Lung (tissue), 16 donors: ENCODE data around the gene TNIK. TPM values are rescaled to one million over a fixed set of nuclear protein-coding genes. Genes with fewer than 3 reads are reported as not detected.

Experiments
- ATAC-seq: fragments of 200-7000 bp; cut with Tn5 transposase; one replicate; pipeline ENCODE4 v1.9.1; 2020; ENCODE audit warnings: moderate number of reproducible peaks; ENCODE audit not compliant: insufficient read depth, low FRiP score
- DNase-seq, 3 donors: peaks; one replicate each; pipeline ENCODE4 v3.0.0-alpha.2; 2013 to 2017
- H3K27ac ChIP-seq, 2 donors: one replicate each; pipeline ENCODE4 v1.5.1; 2013; ENCODE audit warnings: mild to moderate bottlenecking in 2 of 2, moderate library complexity in 2 of 2, control low read depth in 1 of 2, inconsistent platforms in 1 of 2, low read depth in 1 of 2, low read length in 1 of 2
- H3K27me3 ChIP-seq, 3 donors: one replicate each; pipeline ENCODE4 v1.5.1; 2013; ENCODE audit warnings: low read length in 2 of 3; ENCODE audit not compliant: control insufficient read depth in 3 of 3, insufficient read depth in 3 of 3
- H3K36me3 ChIP-seq, 4 donors: one replicate each; pipeline ENCODE4 v1.5.1; 2013; ENCODE audit warnings: low read length in 4 of 4, mild to moderate bottlenecking in 1 of 4, moderate library complexity in 1 of 4; ENCODE audit not compliant: control insufficient read depth in 4 of 4, insufficient read depth in 4 of 4
- H3K4me1 ChIP-seq, 5 donors: one replicate each; pipeline ENCODE4 v1.5.1; 2013; ENCODE audit warnings: low read length in 5 of 5, mild to moderate bottlenecking in 2 of 5, moderate library complexity in 1 of 5; ENCODE audit not compliant: control insufficient read depth in 5 of 5, insufficient read depth in 5 of 5
- H3K4me3 ChIP-seq: one replicate; pipeline ENCODE4 v1.5.1; 2013; ENCODE audit warnings: mild to moderate bottlenecking, control low read depth, moderate library complexity
- H3K9ac ChIP-seq, 2 donors: one replicate each; pipeline ENCODE4 v1.5.1; 2013; ENCODE audit warnings: low read length in 2 of 2, control low read depth in 1 of 2; ENCODE audit not compliant: insufficient read depth in 1 of 2
- H3K9me3 ChIP-seq, 4 donors: one replicate each; pipeline ENCODE4 v1.5.1; 2013; ENCODE audit warnings: low read length in 3 of 4, mild to moderate bottlenecking in 1 of 4, moderate library complexity in 1 of 4; ENCODE audit not compliant: control insufficient read depth in 4 of 4, insufficient read depth in 3 of 4
- CTCF ChIP-seq: IDR thresholded peaks from 2 replicates; pipeline ENCODE4 v1.5.1; 2012; ENCODE audit warnings: mild to moderate bottlenecking; ENCODE audit errors: control extremely low read depth, extremely low read depth
- WGBS, 2 donors: extraction: QIAGEN DNeasy Blood & Tissue Kit; methylation state at CpG; one replicate each; pipeline ENCODE4 v1.1.7; 2013; 5-methylcytosine and 5-hydroxymethylcytosine counted together
- long read RNA-seq, 5 donors: transcript quantifications; one replicate each; lab custom pipeline, GENCODE V29; 2026
- polyA plus RNA-seq, 2 donors: library from polyadenylated mRNA; stranded (reverse); fragments of 200-250 nt; gene quantifications; one replicate each; pipeline ENCODE4 v1.2.1, GENCODE V29; 2013
- total RNA-seq, 2 donors: library from RNA; depleted of rRNA in 1 of 2; stranded (reverse); fragments of >200 nt in 1 of 2; gene quantifications; one replicate each; pipeline ENCODE4 v1.2.1, GENCODE V29; 2014 to 2021
- donor health status: control.
- donor health status: control.
- donor health status: Bipolar disorder and iron deficiency.
- donor health status: healthy.
- donor health status: DM: yes; HTN: yes; CAD: no.

The TNIK gene
- 10 to 100 TPM; 18.3 to 36.3 TPM for total RNA-seq
- 10 to 100 TPM in 1 of 2 donors, 1 to 10 TPM in 1; 9.4 to 10.3 TPM for polyA plus RNA-seq
- long read RNA-seq, donor 1, result 0 reads
- long read RNA-seq, donor 2, result 0 reads
- long read RNA-seq, donor 3, partial matches to known transcripts, result 0 of 1 reads
- long read RNA-seq, donor 3, other reads (novel, unspliced or antisense), result 0 of 1 reads
- long read RNA-seq, donor 4, result 0 reads
- long read RNA-seq, donor 5, result 0 reads

DNA sequence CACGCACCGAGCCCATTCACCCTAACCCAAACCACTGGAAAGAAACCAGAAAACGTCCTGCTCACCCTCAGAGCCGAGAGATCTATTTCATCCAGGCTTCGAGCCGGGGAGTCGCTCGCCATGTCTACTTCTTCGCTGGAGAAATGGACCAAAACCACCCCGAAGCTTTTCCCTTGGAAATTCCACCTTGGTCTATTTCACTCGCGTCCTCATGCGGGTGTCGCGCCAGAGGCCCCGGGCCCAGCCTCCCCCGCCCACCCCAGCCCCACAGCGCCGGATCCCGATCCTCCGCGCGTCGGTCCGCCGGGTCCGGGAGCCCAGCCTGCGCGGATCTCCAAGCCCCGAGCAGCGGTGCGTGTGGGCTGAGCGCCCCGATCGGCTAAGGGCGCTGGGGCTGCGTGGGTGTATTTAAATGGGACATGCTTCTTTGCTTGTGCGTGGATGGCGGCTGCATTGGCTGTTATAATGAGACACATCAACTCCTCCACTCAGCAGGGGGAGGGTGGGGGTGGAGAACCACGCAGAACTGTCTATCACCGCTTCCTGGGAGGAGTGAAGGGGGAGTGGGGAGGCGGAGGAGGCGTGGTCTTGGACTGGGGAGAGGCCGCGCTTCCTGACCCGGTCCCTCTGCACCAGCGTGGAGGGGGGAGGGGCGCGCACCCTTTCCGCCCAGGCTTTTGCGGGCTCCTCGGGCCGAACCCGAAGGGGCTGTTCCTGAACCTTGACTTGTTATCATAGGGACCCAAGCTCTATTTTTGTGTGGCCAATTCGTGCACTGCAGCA, at the start of gene TNIK:
Gene TNIK, minus strand, starts transcription at position 464 of the 783 bp plus-strand sequence. Its CDS starts 342 bp downstream, at position 122.
- Histone ChIP-seq H3K9me3 (no peaks in the 10 kb centered on the region), H3K27ac (peak within 1 kb of the TSS; percentile 68 to 81), H3K4me3 (peak within 1 kb of the TSS; percentile 57), H3K4me1 (peaks cover 0 to 23% (median 5%) of the 10 kb centered on the region in 5 donors), H3K27me3 (peaks cover 0 to 35% (median 8%) of the 10 kb centered on the region in 3 donors), H3K9ac (peak within 1 kb of the TSS in 1 of 2 donors; percentile 82), H3K36me3 (no peaks in the 10 kb centered on the region)
- DNase-seq, result peak; percentile 85 to 93 (median 90)
- 0 to 1% methylated on average over 51 to 55 of the region's 55 CpGs for WGBS, 2 donors
- ATAC-seq, result peak; percentile 94
- no peak for TF ChIP-seq CTCF

DNA sequence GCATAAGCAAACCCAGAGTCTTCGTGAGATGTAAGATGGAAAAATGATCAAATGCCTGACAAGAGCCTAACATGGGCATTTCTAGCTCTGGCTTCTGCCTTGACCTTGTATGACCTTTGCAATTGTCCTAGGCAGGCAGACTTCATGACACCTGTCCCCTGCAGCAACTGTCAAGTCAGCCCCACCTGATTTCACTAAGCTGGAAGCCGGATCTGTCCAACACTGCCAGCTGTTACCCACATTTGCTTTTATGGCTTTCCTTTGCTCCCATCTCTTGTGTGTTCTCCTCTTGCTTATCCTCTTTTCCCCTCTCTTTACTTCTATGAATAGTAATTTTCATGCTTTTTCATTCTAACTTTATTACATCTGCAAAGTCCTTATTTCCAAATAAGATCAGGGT, 48.5 kb upstream of the TNIK start:
- no peak for TF ChIP-seq CTCF
- H3K27ac ChIP-seq, result no peak overlapping the region
- whole genome bisulfite sequencing, 2 donors, result 79 to 89% methylated on average over 2 of the region's 2 CpGs
- DNase-seq (no peak), ATAC-seq (no peak)
- H3K4me1 ChIP-seq, result no peaks in the 10 kb centered on the region
- no peak overlapping the region for H3K9ac ChIP-seq
- no peak overlapping the region for H3K4me3 ChIP-seq
- no peaks in the 10 kb centered on the region for H3K36me3 ChIP-seq
- no peaks in the 10 kb centered on the region for H3K27me3 ChIP-seq
- no peaks in the 10 kb centered on the region for H3K9me3 ChIP-seq

GRCh38 chr3:171508206-171508605, 48.0 kb upstream of the TNIK start:
- H3K36me3 ChIP-seq, result no peaks in the 10 kb centered on the region
- no peak for DNase-seq
- ATAC-seq, result no peak
- no peaks in the 10 kb centered on the region for H3K27me3 ChIP-seq
- no peaks in the 10 kb centered on the region for H3K4me1 ChIP-seq
- no peak overlapping the region for H3K27ac ChIP-seq
- H3K4me3 ChIP-seq, result no peak overlapping the region
- no peak overlapping the region for H3K9ac ChIP-seq
- TF ChIP-seq CTCF, result no peak
- H3K9me3 ChIP-seq, result no peaks in the 10 kb centered on the region
- WGBS, 2 donors, result 48 to 64% methylated on average over 3 of the region's 3 CpGs
